Dermis lymphatic vessel endothelial cell (primary cell): ENCODE results near the gene UGT2A1. TPM values are rescaled to one million over a fixed set of nuclear protein-coding genes. Genes with fewer than 3 reads are reported as not detected.

ENCODE experiments used
- total RNA-seq: library from RNA; depleted of rRNA; stranded (reverse); fragments of >200 nt; gene quantifications from 2 replicates; pipeline ENCODE4 v1.2.1, GENCODE V29; 2014

The UGT2A1 gene
- total RNA-seq: not detected in 2 replicates

GRCh38 chr4:69653147-69653546, at the start of gene UGT2A1:
Gene UGT2A1, minus strand, starts transcription at chr4:69653247. Its CDS starts 5,603 bp downstream, at chr4:69647644.

GRCh38 chr4:69639542-69639941, 13.5 kb downstream of the UGT2A1 start, which contains the start of gene UGT2A2:
Gene UGT2A2, minus strand, starts transcription at chr4:69639642. Its CDS starts 2 bp downstream, at chr4:69639640.

Other genes with a start within 250 kb of the UGT2A1 start
- not detected in 2 replicates for gene UGT2B4, start 157.3 kb downstream of the UGT2A1 start, total RNA-seq
- not detected in 2 replicates for gene UGT2A2, start 13.6 kb downstream of the UGT2A1 start, total RNA-seq
- gene SULT1B1, start 107.4 kb upstream of the UGT2A1 start, total RNA-seq: 0.87 and 2.1 TPM in 2 replicates
- gene SULT1E1, start 206.9 kb upstream of the UGT2A1 start, total RNA-seq: 0.22 and 0.52 TPM in 2 replicates